NAMALWA (cell line): Measurements from ENCODE around the gene ZNF41.
"Not testable (repeated sequence)": the region's sequence is repeated elsewhere in the genome, so short reads cannot be mapped to it uniquely, and the experiment has no call there.

ENCODE experiments used
- DNase-seq: peaks from one replicate; pipeline ENCODE4 v3.0.0-alpha.2; 2015; ENCODE audit warnings: low spot score

ZNF41 gene

DNA sequence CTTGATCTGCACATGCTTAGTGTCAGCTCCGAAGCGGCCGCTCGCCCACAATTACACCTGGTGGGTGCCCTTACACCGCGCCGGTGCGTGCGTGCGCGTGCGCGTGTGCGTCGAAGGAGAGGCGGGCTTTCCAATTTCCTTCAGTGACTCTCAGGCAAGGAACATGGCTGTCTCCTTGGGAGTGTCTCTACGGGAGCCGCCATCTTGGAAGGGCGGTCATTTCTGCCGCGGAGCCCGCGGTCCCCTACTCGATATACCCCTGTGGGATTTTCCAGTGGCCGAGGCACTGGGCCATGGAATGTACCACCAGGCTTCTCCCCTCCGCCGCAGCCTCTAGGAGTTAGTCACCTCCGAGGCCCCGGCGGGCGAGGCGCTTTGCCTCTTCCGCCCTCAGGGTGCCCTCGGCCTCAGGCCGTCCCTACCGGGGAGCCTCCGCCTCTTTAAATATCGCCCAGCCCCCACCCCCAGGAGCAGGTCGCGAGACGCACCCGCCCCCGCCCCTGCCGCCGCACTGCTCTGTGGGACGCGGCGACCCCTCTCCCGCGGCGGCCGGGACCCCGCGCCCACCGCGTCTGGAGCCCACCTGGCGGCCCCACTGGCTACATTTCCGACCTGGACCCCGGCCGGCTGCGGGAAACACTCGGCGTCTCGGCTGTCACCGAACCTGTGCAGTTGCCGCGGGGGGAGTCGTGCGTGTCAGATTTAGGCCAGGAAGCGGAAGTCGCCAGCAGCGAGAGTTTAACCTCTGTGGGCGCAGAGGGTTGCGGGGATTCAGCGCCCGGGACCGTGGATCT lies at the start of gene ZNF41:
Gene ZNF41, minus strand, starts transcription at position 711 of the 794 bp plus-strand sequence. CDS start 15,741 bp downstream, outside the sequence.
- peak; percentile 90 for DNase-seq

GRCh38 chrX:47530049-47530448 lies 47.0 kb upstream of the ZNF41 start:
- DNase-seq, result no peak

- DNase-seq, result no peak
Observed at GRCh38 chrX:47529548-47529947, 46.5 kb upstream of the ZNF41 start.

DNA sequence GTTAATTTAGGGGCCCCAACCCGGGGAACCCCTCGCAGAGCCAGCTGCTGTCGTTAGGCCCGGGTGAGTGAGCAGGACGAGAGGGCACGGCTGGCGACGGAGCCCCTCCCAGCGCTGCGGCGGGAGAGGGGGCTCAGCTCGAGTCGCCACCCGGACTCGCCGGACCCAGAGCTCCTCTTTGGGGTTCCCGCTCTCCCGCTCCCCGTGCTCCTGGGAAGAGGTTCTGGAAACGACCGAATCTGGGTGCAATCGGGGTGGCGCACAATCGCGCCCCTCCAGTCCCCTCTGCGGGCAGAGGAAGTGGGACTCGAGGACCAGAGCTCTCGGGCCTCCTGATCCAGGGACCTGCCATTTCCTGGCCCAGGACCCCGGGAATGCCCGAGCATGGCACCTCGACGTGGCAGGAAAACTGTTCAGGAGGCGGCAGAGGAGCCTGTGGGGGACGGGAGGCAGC lies 40.7 kb upstream of the ZNF41 start:
- DNase-seq, result no peak

GRCh38 chrX:47523297-47523696 lies 40.3 kb upstream of the ZNF41 start:
- DNase-seq, result peak; percentile 74

- DNase-seq, result no peak
Observed at GRCh38 chrX:47518144-47518543, 35.1 kb upstream of the ZNF41 start.

- no peak for DNase-seq
Observed at GRCh38 chrX:47515941-47516665, 33.1 kb upstream of the ZNF41 start.

- DNase-seq, result no peak
Observed at GRCh38 chrX:47514533-47515235, 31.7 kb upstream of the ZNF41 start.

- peak; percentile 29 for DNase-seq
Observed at GRCh38 chrX:47513034-47513965, 30.3 kb upstream of the ZNF41 start.

GRCh38 chrX:47512383-47512782 lies 29.4 kb upstream of the ZNF41 start:
- peak; percentile 30 for DNase-seq

DNA sequence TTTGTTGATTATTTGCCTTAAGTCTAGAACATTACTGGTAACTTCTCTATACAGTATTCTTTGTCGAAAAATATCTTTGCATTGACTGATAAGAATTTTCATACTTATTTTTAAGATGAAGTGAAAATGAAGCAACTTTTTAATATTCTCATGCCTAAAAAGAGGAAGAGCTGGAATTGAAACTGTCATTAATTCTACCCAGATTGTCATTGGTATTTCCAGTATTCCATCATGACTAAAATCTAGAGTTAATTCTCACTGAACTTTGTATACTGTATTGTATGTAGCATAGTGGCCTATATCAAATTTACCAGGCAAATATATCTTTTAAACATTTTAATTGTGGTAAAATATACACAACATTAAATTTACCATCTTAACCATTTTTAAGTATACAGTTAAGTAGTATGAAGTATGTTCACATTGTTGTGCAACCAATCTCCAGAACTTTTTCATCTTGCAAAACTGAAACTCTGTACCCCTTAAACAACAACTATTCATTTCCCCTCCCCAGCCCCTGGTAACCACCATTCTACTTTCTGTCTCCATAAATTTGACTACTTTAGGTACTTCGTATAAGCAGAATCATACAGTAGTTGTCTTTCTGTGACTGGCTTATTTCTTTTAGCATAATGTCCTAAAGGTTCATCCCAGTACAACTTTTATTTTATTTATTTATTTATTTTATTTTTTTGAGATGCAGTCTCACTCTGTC lies 24.3 kb upstream of the ZNF41 start:
- DNase-seq, result no peak

GRCh38 chrX:47503151-47503550 lies 20.1 kb upstream of the ZNF41 start:
- no peak for DNase-seq

DNA sequence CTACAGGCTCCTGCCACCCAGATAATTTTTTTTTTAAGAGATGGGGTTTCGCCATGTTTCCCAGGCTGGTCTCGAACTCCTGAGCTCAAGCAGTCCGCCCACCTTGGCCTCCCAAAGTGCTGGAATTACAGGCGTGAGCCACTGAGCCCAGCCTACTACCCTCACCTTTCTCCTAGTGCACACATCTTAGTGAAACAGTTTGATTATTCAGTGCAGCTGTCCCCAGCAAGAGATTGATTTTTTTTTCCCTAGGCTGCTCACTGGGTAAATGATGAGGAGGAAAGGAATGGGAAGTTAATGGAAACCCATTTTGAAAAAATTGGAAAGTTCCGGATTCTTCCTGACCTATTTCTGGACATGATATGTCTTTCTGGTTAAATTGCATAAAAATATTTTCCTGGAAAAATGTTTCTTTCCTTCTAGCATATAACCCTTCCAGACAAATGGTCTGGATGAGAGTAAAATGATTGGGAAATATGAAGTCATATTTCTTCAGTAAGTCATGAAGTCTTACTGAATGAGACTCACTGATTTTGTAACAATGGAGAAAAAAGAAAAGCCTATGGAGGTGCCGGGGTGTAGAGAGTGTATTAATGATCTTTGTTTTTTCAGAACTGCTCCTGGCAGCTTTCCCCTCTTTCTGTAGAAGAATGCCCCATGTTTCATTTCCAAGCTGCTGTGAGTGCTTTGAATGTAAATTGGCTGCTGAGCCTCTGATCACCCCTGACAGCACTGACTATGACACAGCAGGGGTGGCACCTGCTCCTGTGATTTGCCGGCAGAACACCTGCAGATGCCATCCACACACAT lies 19.5 kb upstream of the ZNF41 start:
- no peak for DNase-seq

GRCh38 chrX:47501226-47502074 lies 18.4 kb upstream of the ZNF41 start:
- DNase-seq, result no peak

DNA sequence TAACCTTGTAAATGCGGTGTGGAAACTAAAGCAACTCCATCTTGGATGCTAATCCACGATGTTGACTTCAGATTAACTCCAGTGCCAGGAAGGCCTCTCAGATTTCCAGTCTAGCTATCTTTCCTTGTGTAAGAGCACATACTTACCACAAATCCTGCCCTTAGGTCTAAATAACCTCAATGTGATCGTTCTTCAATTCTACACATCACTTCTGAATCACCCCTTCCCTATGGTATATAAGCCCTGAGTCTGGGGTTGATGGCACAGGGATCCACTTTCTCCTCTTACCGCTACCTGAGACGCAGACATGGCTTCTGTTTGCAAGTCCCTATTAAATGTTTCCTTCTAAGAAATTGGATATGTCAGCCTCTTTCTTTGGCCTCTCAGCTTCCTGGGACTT lies 17.5 kb upstream of the ZNF41 start:
- no peak for DNase-seq

DNA sequence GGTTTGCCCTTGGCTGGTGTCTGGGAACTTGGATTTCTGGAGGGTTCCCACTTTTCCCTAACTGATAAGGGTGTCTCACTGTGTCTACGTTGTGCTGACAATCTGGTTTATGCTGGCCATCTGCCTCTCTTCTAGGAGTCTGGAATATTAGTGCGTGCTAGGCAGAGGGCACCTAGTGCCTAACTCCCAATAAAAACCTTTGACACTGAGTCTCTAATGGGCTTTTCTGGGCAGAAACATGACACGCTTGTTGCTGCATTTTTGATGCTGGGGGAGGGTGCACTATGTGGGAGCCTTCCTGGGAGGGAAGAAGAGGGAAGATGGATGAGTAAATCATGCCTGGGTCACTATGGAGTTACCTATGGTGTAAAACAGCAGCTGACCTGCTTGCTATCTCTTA lies 16.3 kb upstream of the ZNF41 start:
- no peak for DNase-seq

- DNase-seq, result no peak
Observed at GRCh38 chrX:47498411-47498810, 15.4 kb upstream of the ZNF41 start.

- DNase-seq, result peak; percentile 25
Observed at GRCh38 chrX:47497271-47497888, 14.4 kb upstream of the ZNF41 start.

- not testable (repeated sequence) for DNase-seq
Observed at GRCh38 chrX:47492133-47492532, 9.1 kb upstream of the ZNF41 start.
